Activated effector memory CD4-positive, alpha-beta T cell treated with anti-CD3 and anti-CD28 coated beads, Interleukin-2, amount 50 U/mL, for 16 hours (primary cell): ENCODE data around the gene DNAJC30.

Experiments used
- DNase-seq: peaks from one replicate; pipeline ENCODE4 v3.0.0-alpha.2; 2020

Gene DNAJC30

DNA sequence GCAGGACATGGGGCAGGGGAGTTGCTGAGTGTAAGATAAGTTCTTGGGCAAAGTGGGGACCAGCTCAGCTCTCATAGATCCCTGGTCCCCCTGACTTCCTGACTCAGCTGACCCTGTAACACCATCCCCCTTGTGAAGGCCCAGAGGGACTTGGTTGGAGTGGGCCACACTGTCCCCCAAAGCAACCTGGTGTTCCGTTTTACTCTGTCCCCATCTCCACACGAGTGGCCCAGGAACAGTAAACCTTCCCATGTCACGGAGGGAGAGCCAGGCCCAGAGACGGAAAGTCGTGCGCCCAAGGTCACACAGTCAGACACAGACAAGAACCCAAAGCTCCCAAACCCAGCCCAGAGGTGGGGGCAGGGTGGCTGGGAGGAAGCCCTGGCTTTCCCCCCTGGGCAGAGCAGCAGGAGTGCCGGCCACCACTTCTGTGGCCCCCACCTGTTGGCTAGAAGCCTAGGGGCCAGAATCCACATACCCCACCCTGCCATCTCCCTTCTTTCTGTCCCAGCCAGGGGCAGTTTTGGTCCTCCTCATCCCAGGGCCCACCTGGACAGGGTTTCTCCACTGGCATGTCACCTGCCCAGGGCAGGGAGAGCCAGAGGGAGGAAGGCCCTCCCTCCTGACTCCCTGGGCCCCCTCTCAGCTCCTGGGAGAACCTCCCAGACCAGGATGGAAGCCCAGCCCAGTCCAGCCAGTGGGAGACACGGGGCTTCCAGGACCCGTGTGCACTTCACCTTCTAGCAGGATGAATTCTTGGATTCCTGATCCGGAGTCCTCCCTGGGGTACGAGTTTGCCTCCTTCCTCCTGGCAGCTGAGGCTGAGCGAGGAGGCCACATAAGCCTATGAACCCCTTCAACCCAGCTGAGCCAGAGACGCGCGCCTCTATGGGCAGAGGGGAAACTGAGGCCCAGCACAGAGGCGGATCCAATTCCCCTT, 36.2 kb downstream of the DNAJC30 start:
- DNase-seq = no peak

DNA sequence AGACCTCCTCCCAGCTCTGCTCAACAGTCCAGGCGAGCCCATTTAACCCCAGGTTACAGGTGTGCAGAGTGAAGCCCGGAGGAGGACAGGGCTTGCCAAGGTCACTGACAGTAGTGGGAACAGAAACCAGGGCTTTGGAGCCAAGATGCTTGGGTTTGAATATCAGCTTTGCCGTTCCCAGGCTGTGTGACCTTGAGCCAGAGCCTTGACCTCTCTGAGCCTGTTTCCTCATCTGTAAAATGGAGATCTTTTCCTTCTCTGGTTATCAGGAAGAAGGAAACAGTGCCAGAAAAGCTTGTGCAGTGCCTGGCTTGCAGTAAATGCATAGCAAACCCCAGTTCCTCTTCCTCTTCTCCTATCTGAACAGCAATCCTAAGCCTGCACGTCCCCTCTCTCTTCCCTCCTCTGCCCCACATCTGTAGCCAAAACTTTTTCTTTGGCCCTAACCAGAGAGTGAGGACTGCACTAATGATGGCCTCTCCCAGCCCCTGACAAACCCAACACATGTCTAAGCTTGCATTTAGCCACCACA, 37.5 kb downstream of the DNAJC30 start:
- DNase-seq = no peak

DNA sequence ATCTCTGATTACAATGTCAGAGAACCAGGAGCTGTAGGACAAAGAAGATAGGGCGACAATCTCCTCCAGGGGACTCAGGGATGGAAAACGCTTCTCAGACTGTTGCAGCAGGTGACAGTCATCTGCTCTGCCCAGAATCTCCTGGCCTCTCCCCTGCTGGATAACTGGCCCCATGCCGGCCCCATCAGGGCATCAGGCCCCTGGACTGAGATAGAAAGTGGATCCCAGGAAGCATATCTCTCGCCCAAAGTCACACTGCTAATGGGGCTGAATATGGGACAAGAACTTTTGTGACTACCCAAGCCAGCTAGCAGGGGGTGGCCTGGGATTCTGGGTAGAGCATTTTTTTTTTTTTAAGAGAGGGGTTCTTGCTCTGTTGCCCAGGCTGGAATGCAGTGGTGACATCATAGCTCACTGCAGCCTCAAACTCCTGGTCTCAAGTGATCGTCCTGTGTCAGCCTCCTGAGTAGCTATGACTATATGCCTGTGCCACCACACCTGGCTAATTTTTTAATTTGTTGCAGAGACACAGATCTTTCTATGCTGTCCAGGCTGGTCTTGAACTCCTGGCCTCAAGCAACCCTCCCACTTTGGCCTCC, 38.5 kb downstream of the DNAJC30 start:
- no peak for DNase-seq

DNA sequence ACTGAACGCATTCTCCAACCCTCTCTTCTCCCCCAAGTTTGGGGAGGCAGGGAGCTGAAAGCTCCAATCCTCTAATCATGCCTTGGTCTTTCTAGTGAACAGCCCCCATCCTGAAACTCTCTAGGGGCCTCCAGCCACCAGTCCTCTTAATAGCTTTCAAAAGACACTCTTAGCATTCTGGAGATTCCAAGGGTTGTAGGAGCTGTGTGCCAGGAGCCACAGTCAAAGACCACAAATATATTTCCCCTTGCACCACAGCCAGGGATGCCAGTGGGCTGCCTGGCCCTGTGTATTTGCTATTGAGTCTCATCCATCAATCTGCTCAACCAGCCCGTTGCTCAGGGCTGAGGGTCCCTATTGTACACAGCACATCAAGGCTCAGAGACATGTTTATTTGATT, 40.4 kb downstream of the DNAJC30 start:
- DNase-seq = no peak

GRCh38 chr7:73638911-73639310, 44.3 kb downstream of the DNAJC30 start:
- DNase-seq = no peak

- no peak for DNase-seq
Measured at GRCh38 chr7:73635428-73636200, 47.6 kb downstream of the DNAJC30 start.

DNA sequence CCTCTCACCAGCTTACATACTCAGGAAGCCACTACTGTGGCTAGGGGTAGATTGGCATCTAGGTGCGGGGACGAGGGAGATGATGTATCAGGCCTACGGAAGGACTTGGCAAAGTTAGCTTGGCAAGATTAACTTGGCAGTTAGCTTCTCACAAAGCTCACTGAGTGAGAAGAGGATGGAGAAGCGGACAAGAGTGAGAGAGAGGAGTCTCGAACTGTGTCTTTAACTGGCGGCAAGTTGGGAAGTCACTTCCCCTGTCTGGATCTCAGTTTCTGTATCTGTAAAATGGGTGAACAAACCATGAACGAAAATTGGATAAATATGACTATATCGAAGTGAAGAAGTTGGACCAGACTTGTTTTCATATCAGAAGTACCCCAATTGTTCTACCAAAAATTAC, 49.4 kb downstream of the DNAJC30 start:
- DNase-seq = no peak

GRCh38 chr7:73633323-73633722, 49.9 kb downstream of the DNAJC30 start:
- DNase-seq = no peak

GRCh38 chr7:73631558-73631957, 51.7 kb downstream of the DNAJC30 start:
- no peak for DNase-seq
